ENCODE data around the gene WDR46.

GRCh38 chr6:33317419-33317668 is 28.3 kb upstream of the WDR46 start:
- TF ChIP-seq POLR2A (IDR thresholded peaks at IDR 0.05) (no peak), CTCF (IDR thresholded peaks at IDR 0.05) (no peak), EP300 (IDR thresholded peaks at IDR 0.05) (no peak)

Data from ovary (tissue), 3 donors.